Adrenal gland (tissue), 12 donors: ENCODE data around the gene MICALL1. TPM values are rescaled to one million over a fixed set of nuclear protein-coding genes. Genes with fewer than 3 reads are reported as not detected.

Experiments
- DNase-seq, 7 donors: peaks; one replicate each; pipeline ENCODE4 v3.0.0-alpha.2; 2019 to 2020
- H3K27ac ChIP-seq, 5 donors: fragments of 200-600 bp; sonication (generic) in 4 of 5; 1 replicate in 3 of 5; 2 replicates in 2 of 5; pipeline versions ENCODE4 v1.5.1 to v1.8.0; 2016 to 2020; ENCODE audit warnings: mild to moderate bottlenecking in 1 of 5
- H3K27me3 ChIP-seq: fragments of 200-600 bp; 2 replicates; pipeline ENCODE4 v1.8.0; 2021
- H3K36me3 ChIP-seq, 2 donors: fragments of 200-600 bp; replicated peaks in 1 of 2; 1 replicate in 1 of 2; 2 replicates in 1 of 2; pipeline versions ENCODE4 v1.5.1 to v1.8.0; 2018 to 2022
- H3K4me1 ChIP-seq, 2 donors: fragments of 200-600 bp; replicated peaks in 1 of 2; 1 replicate in 1 of 2; 2 replicates in 1 of 2; pipeline versions ENCODE4 v1.5.1 to v1.8.0; 2018 to 2021
- H3K4me3 ChIP-seq, 4 donors: fragments of 200-600 bp; sonication (generic) in 3 of 4; one replicate each; pipeline ENCODE4 v1.5.1; 2016 to 2018
- H3K9me3 ChIP-seq, 3 donors: fragments of 200-600 bp; sonication (generic) in 1 of 3; replicated peaks in 1 of 3; 1 replicate in 2 of 3; 2 replicates in 1 of 3; pipeline versions ENCODE4 v1.5.1 to v1.8.0; 2016 to 2021
- POLR2A ChIP-seq, 2 donors: fragments of 450-650 bp; IDR thresholded peaks; one replicate each; pipeline ENCODE4 v1.6.1; 2017; ENCODE audit warnings: antibody characterized with exemption in 2 of 2, mild to moderate bottlenecking in 2 of 2, moderate library complexity in 1 of 2
- WGBS, 4 donors: extraction: QIAGEN DNeasy Blood & Tissue Kit in 2 of 4; methylation state at CpG; one replicate each; pipeline versions ENCODE4 v1.1.5 to v1.1.7; 2013 to 2017; 5-methylcytosine and 5-hydroxymethylcytosine counted together
- intact Hi-C, 2 donors: fragments of 100-400 bp; cut with DNase I; formaldehyde crosslinking; loops; one replicate each; pipeline versions ENCODE4 v1.14.1 to v1.15.0; 2022 to 2023
- polyA plus RNA-seq, 3 donors: library from polyadenylated mRNA; stranded (reverse); fragments of 200-250 nt in 2 of 3; fragments of 350-450 nt in 1 of 3; fragmentation: Illumina TruSeq in 1 of 3; extraction: RNeasy Lipid Tissue Mini Kit (QIAGEN cat#74804) in 1 of 3; gene quantifications; one replicate each; pipeline ENCODE4 v1.2.3, GENCODE V29; 2013 to 2014
- total RNA-seq, 9 donors: library from RNA; depleted of rRNA in 4 of 9; stranded (reverse); fragments of >200 nt in 4 of 9; fragments of 120-200 nt in 1 of 9; fragmentation: NEBNext Ultra II Directional in 1 of 9; extraction: Animal tissue kit (Norgen Biotek cat#: 25700) in 1 of 9; gene quantifications; one replicate each; pipeline versions ENCODE4 v1.1.0 to v1.2.4, GENCODE V29; 2013 to 2023
- TF ChIP-seq, protein P1 (sequence below), 6 experiments: fragments of 450-650 bp in 4 of 6; fragments of 200-600 bp in 2 of 6; sonication (generic) in 1 of 6; IDR thresholded peaks; 1 replicate in 5 of 6; 2 replicates in 1 of 6; pipeline versions ENCODE4 v1.5.1 to v1.8.0; 2016 to 2021; ENCODE audit warnings: antibody characterized with exemption in 6 of 6, mild to moderate bottlenecking in 2 of 6, moderate library complexity in 1 of 6
- donor health status: healthy with polysubstance abuse.
- donor health status: Bipolar disorder and iron deficiency.
- donor health status: DM: yes; HTN: yes; CAD: no.
- donor health status: DM: no; HTN: no; CAD: no.
- donor health status: DM: no; HTN: no; CAD: no.
- donor health status: DM: yes; HTN: yes; CAD: no.

MICALL1 gene
- total and polyA plus RNA-seq, 12 donors, result 5.7 to 25.2 (median 17.1) TPM

DNA sequence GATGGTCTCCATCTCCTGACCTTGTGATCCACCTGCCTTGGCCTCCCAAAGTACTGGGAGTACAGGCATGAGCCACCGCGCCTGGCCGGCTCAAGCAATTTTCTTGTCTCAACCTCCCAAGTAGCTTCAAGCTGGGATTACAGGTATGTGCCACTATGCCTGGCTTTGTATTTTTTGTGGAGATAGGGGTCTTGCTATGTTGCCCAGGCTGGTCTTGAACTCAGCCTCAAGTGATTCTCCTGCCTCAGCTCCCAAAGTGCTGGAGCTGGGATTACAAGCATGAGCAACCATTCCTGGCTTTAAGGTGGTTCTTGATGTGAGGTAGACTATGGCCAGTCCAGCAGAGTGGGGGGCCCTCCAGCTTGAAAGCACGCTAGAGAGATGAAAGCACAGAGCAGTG, 55.0 kb downstream of the MICALL1 start:
- Histone ChIP-seq H3K27ac (no peak overlapping the region), H3K4me1 (no peaks in the 10 kb centered on the region), H3K4me3 (no peak overlapping the region), H3K36me3 (peaks cover 0 to 63% of the 10 kb centered on the region in 2 donors), H3K27me3 (no peaks in the 10 kb centered on the region), H3K9me3 (no peaks in the 10 kb centered on the region)
- DNase-seq, result no peak
- TF ChIP-seq, protein P1, sequence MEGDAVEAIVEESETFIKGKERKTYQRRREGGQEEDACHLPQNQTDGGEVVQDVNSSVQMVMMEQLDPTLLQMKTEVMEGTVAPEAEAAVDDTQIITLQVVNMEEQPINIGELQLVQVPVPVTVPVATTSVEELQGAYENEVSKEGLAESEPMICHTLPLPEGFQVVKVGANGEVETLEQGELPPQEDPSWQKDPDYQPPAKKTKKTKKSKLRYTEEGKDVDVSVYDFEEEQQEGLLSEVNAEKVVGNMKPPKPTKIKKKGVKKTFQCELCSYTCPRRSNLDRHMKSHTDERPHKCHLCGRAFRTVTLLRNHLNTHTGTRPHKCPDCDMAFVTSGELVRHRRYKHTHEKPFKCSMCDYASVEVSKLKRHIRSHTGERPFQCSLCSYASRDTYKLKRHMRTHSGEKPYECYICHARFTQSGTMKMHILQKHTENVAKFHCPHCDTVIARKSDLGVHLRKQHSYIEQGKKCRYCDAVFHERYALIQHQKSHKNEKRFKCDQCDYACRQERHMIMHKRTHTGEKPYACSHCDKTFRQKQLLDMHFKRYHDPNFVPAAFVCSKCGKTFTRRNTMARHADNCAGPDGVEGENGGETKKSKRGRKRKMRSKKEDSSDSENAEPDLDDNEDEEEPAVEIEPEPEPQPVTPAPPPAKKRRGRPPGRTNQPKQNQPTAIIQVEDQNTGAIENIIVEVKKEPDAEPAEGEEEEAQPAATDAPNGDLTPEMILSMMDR (IDR thresholded peaks at IDR 0.05), result no peak
- TF ChIP-seq POLR2A (IDR thresholded peaks at IDR 0.05), result no peak
- WGBS, 4 donors, result 96 to 100% (median 96%) methylated on average over 1 to 4 of the region's 4 CpGs
- intact Hi-C loops, result loop anchor here (10.0 kb wide), 2 partner anchors 56 to 146 kb away; partner anchors contain the start of gene MICALL1 (in 1 of the 2)

DNA sequence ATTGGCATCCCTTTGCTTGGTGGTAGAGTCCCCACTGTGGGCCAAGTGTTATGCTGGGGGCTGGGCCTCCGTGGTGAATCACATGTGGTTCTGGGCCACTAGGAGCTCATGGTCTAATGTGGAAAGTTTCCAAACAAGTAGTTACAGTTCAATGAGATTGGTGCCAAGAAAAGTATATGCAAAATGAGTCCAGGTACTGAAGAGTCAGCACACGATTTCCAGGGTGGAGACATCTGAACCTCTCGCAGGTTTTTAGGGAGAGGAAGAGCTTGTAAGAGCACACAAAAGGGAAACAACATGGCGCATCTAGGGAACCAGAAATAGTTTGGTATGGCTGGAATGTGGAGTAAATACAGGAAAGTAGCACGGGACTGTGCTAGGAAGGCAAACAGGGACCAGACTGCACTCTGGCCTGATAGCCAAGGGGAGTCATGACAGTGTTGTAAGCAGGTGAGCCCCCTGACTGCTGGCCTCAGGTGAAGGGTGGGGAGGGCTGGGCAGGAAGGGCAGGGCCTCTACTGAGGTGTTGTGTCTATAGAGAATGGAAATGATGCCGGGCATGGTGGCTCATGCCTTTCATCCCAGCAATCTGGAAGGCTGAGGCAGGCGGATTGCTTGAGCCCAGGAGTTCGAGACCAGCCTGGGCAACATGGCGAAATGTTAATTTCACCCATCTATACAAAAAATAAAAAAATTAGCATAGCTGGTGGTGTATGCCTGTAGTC, 60.0 kb downstream of the MICALL1 start:
- Histone ChIP-seq H3K27me3 (no peaks in the 10 kb centered on the region), H3K36me3 (peaks cover 0 to 47% of the 10 kb centered on the region in 2 donors), H3K4me1 (no peaks in the 10 kb centered on the region), H3K4me3 (no peak overlapping the region), H3K27ac (no peak overlapping the region), H3K9me3 (no peaks in the 10 kb centered on the region)
- DNase-seq, result no peak
- TF ChIP-seq, protein P1 (IDR thresholded peaks at IDR 0.05), result no peak
- no peak for TF ChIP-seq POLR2A (IDR thresholded peaks at IDR 0.05)
- WGBS, 4 donors, result 78 to 82% (median 80%) methylated on average over 9 of the region's 9 CpGs
- intact Hi-C loops, result loop anchor here (10.0 kb wide), 2 partner anchors 61 to 151 kb away; partner anchors contain the start of gene MICALL1 (in 1 of the 2)

DNA sequence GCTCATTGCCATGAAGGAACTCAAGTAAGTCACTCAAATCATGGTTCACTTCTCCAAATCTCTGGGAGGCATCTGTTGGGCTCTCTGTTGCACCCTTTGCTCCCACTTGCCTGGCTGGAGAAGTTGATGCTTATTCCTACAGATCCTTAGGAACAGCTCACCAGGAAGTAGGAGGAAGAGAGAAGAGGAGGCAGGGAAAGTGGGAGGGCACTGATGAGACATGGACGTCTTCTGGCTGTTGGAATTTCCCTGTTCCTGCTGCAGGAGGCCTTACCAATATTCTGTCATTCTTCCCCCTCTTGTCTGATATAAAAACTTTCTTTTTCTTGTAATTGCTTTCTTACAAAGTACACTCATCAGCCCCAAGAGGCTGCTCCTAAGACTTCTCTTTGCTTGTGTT, 61.0 kb downstream of the MICALL1 start:
- intact Hi-C loops, result loop anchor here (10.0 kb wide), 2 partner anchors 62 to 152 kb away; partner anchors contain the start of gene MICALL1 (in 1 of the 2)
- Histone ChIP-seq H3K9me3 (no peaks in the 10 kb centered on the region), H3K4me1 (no peaks in the 10 kb centered on the region), H3K36me3 (peaks cover 0 to 36% of the 10 kb centered on the region in 2 donors), H3K27ac (no peak overlapping the region), H3K27me3 (no peaks in the 10 kb centered on the region), H3K4me3 (no peak overlapping the region)
- no peak for DNase-seq
- TF ChIP-seq, protein P1 (IDR thresholded peaks at IDR 0.05), result no peak
- no peak for TF ChIP-seq POLR2A (IDR thresholded peaks at IDR 0.05)
- WGBS, 4 donors, result 65 to 78% (median 68%) methylated on average over 1 of the region's 1 CpG

- Histone ChIP-seq H3K36me3 (peaks cover 0 to 31% of the 10 kb centered on the region in 2 donors), H3K4me3 (no peak overlapping the region), H3K4me1 (no peaks in the 10 kb centered on the region), H3K27ac (no peak overlapping the region), H3K9me3 (no peaks in the 10 kb centered on the region), H3K27me3 (no peaks in the 10 kb centered on the region)
- 84 to 91% (median 90%) methylated on average over 14 of the region's 14 CpGs for WGBS, 4 donors
- TF ChIP-seq, protein P1 (IDR thresholded peaks at IDR 0.05), result no peak
- no peak for TF ChIP-seq POLR2A (IDR thresholded peaks at IDR 0.05)
- DNase-seq, result no peak
- intact Hi-C loops, result loop anchor here (10.0 kb wide), 2 partner anchors 63 to 153 kb away; partner anchors contain the start of gene MICALL1 (in 1 of the 2)
Observed at GRCh38 chr22:37967637-37968451, 61.7 kb downstream of the MICALL1 start.
